ENCODE results near the gene NTSR2.
"Not testable (repeated sequence)": the region's sequence is repeated elsewhere in the genome, so short reads cannot be mapped to it uniquely, and the experiment has no call there.

The NTSR2 gene

DNA sequence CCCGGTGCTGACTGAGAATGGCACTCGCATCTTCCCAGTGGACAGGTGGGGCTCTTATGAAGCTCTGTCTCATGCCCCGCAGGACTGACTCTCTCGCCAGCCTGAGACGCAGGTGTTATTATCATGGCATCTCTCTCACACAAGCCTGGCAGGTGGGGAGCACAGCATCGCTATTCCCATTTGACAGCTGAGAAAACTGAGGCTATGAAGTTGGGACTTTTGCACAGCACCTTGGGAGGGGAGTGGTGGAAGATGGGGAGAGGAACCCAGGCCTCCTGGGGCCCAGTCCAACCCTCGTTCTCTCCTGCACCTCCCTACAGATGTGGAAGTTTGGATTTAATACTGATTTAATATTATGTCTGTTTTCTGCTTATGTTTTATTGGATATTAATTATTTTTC lies 9.0 kb upstream of the NTSR2 start:
- DNase-seq, result no peak

DNA sequence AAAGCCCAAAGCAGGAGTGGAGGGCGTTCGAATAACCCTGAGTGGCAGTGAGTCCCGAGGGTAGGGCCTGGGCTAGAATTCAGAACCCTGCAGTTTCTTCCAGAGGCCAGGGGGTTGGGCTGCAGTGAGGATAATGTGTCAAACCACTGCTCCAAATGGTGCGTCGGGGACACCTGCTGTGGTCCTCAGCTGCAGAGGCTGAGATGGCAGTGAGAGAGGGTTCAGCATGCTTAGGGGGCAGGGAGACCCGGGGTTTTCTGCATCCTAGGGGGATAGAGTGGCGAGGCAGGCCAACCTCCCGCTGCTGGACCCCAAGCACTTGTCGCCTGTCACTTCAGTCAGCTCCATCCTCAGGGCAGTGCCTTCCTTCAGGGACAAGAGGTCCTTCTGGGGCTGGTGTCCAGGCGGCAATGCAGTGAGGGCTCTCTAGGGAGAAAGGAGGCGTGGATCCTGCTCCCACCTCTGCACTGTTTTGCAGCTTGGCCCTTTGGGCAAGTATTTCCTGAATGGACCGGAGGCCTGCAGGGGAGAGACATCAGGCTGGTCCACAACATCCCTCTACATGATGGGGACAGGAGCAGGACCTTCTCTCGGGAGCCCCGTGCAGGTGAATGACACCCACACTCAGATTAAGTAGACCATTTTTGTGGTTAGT lies 8.4 kb upstream of the NTSR2 start:
- no peak for DNase-seq

DNA sequence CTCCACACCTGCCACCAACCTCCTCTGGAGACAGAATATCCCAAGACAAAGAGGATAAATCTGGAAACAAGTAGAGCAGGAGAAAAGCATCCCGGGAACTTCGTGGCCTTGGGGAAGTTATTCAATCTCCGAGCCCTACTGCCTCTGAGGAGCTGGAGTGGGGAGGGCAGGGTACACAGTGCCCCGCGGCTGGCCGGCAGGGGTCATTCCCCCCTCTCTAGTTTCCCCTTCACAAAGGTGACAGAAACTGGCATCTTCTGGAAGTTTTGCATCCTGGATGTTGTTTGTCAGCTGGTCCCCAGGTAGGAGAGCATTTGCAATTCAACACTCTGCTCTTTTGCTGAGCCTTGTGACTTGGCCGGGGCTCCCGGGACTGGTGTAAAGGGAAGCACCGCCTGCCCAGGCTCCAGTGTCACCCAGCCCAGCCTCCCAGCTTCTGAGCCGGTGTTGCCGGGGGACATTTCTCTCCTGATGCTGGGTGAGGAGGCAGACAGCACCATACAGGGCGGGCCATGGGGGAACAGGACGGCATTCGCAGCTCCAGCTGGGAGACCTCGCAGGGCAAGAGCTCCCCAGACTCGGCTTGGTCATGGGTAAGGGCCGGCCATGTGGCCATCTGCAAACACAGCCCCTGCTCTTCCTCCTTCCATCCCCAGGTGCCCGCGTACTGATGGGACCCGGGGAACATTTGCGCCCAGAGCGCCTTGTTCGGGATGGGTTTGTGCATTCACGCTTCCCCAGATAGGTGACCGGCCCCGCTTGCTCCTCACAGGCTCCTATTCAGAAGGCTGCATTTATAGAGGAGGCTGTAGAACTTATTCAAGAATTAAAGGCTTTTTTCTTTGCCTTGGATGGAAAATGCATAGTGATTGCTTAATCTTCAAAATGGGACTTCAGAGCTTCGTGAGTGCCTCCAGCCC lies 7.4 kb upstream of the NTSR2 start:
- DNase-seq, result no peak

DNA sequence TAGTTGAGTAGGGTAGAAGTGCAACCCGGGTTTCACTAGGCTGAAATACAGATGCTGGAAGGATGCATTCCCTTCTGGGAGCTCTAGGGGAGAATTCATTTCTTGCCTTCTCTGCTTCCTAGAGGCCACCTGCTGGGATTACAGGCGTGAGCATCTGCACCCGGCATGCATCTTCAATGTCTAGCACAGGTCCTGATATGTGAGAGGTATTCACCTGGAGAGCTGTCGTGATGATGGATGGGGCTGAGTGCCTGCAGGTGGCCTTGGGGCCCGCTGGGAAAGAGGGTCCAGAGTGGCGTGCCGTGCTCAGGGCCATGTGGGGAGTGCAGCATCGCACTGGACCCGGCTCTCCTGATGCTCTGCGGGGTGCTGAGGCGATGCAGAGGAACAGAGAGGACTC lies 6.6 kb upstream of the NTSR2 start:
- no peak for DNase-seq

DNA sequence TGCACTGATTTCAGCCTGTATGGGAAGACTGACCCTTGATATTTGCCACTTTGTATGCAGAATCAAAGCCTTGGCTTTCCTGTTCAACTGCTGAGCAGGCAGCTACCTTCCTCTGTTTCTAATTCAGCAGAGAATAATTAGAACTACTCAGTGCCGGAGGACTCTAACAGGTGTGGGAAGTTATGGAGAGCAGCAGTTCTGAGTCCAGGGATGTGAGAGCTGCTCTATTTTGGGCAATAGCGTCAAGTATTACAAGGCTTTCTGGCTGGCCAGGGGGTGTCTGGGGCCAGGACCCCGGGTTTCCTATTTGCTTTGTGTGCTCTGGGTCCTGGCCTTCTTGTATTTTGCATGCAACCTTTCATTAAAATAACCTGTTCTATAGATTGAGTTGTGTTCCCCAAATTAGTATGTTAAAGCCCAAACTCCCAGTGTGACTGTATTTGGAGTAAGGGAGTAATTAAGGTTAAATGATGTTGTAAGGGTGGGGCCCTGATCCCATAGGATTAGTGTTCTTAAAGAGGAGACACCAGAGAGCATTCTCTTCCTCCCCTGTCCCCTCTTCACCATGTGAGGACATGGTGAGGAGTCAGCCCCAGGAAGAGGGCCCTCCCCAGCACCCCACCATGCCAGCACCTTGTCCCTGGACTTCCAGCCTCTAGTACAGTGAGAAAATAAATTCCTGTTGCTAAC lies 5.6 kb upstream of the NTSR2 start:
- no peak for DNase-seq

DNA sequence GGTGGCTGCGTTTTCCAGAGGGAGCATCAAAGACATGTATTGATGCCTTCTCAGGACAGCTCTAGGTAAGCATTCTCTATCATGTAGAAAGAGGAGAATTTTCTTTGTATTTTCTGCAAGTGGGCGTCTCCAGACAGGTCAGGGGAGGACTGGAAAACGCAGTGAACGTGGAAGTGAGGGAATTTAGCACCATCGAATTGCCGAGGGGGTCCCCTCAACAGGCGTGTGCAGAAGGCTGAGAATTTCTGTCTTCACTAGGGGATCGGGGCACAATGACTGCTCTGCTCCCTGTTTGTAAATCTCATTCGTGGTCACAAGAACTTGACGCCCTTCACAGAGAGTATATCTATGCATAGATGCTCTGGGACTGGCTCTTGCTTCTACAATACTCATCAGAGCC lies 5.0 kb upstream of the NTSR2 start:
- no peak for DNase-seq

DNA sequence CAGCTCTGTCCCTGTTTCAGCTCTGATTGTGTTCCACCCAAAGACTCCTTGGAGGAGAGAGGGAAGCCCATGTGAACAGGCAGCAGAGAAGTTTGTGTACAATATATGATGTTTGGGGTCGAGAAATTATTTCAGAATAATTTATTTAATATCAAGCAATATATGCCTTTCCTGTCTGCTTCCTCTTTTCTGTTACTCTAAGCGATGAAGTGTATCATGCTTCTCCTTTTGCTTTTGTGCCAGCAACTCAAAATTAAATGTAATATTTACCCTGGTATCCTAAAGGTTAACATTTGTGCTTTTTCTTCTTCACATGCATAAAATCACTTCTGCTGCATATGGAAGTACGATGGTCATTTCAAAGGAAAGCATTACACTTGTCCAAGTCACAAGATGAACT lies 2.4 kb upstream of the NTSR2 start:
- no peak for DNase-seq

DNA sequence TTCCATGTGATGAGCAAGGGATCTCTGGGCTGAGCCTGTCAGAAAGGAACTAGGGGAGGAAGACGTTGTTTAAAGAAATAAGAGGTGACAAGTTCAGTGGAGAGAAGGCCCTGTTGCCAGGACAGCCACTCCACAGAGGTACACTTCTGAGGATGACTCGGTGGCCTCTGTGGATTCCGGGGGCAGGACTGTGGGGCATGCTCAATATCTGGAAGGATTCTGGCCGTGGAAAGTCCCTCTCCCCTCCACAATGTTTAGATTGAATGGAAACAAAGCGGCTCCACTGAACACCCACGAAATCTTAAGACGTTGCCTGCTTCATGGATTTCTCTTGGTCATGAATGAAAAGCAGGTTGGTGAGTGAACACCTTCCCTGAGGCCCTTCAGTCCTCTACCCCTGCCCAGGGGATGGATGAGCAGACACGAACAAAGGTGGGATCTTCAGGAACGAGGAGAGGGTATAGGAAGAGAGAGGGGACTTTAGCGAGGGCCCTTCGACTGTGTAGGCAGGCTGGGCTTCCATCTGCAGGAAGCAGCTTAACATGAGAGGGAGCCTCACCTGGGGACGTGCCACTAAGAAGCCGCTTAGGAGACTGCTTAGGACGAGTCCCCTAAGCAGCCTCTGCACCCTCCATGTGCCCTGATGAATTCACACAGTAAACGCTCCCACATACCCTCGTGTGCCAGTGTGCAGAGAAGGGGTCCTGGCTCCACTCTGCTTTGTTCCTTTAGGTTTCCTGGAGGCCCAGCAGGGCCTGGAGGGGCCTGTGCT lies 1.9 kb downstream of the NTSR2 start:
- no peak for DNase-seq

DNA sequence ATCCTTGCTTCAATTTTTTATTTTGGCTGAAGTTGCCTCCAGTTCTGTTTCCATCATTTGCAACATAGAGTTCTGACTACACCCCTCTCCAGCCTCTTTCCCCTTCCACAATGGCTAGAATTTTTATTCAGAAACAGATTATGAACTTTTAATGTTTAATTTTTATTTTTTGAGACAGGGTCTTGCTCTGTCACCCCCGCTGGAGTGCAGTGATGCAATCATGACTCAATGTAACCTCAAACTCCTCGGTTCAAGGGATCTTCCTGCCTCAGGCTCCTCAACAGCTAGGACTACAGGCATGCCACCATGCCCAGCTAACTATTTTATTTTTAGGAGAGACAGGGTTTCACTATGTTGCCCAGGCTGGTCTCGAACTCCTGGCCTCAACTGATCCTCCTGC lies 2.8 kb downstream of the NTSR2 start:
- DNase-seq, result no peak

DNA sequence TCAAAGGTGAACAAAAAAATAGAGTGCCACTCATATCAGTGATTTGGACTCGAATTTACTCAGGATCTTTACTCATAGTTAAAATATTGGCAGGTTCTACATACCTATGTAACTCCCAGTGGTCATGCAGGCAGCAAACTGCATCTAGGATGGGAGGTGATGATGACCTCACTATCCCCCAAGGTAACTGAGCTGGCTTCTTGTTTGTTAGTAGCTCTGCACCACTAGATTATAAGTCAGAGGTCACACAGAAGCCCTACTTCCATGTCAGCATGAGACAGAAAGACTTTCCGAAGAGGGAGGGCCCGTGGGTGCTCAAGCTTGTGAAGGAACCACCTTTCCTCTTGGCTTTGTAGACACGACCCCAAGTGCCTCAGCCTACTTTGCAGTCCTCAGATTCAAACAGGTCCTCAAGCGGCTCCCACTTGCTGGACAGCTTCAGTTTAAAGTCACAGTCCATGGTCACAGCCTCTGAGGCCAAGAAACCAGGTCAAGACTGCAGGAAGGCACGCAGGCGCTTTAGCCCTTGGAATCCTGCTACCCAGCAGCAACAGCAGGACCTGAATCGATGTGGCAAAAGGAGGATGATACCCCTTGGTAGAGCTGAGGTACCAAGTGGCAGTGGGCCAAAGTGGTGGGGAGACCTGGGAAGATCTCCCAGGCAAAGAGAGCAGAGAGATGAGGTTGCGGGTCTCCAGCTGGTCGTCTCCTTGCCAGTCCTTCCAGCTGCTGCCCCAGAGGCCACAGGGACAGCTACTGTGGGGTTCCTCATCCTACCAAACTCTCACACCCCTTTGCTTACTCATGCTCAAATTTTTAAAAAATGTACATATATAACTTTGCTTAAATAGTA lies 4.3 kb downstream of the NTSR2 start:
- no peak for DNase-seq

DNA sequence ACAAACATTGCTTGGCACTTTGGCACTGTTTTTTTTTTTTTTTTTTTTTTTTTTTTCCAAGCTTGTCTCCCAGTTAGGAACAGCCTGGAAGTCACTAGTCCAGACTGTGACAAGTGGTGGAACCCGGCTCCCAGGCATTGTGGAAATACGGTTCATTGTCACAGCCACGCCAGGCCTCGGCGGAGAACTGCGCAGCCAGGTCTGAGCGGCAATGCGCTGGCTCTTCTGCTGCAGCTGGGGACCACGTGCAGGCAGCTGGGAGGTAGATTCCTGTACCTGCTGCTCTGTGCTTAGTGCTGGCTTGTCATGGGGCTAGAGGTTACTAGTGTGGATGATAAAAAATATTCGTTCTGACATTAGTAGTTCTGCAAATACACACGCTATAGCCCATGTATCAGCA lies 5.0 kb downstream of the NTSR2 start:
- DNase-seq, result no peak

DNA sequence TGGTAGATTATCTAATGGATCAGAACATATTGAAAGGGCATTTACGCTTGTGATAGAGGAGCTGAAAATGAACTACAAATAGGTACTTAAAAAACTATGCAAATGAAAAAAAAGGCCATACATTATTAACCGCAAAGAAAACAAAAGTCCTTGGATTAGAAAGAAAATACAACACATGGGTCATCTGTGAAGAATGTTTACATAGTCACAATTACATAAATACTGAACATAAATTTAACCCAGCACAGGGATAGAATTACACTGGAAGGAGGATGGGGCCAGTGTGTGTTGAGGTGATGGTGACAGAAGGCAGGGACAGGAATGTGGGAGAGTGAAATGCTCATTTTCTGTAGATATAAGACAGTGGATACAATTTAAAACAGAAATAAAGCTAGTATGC lies 6.6 kb downstream of the NTSR2 start:
- DNase-seq, result no peak

DNA sequence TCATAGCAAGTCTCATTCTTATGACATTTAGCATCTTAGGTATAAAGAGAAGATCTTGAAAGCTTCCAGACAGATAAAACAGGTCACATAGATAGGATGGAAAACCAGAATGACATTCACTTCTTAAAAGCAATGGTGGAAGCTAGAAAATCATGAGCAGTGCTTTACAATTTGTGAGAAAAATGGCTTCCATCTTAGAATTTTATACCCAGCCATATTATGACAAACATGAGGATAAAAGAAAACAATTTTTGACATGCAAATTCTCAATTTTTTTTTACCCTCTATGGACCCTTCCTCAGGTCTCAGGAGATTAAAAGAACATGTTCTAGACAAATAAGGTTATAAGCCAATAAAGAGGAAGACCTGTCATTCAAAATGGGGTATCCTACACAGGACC lies 7.1 kb downstream of the NTSR2 start:
- DNase-seq, result no peak

DNA sequence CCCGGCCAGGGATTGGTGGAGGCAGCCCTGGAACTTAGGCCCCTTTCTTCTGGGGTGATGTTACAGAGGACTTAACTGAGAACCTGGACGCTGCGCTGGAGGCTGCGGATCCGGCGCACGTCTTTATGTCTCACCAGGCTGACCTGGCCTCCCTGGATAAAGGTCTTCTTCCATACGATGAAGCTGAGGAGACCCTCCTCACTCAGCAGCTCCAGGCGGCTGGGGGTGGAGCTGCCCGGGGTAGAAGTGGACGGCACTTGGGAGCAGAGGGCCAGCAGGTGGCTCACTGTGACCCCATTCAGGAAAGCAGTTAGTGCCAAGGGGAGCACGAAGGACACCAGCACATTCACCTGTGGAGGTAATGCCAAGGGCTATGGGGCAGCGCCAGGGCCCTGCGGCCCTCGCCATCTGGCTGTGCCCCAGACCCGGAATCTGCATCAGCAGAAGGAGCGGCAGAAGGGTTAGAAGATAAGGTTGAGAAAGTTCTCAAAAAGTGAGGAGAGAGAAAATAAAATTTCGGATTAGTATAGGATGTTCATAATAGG lies 8.0 kb downstream of the NTSR2 start:
- DNase-seq, result no peak

DNA sequence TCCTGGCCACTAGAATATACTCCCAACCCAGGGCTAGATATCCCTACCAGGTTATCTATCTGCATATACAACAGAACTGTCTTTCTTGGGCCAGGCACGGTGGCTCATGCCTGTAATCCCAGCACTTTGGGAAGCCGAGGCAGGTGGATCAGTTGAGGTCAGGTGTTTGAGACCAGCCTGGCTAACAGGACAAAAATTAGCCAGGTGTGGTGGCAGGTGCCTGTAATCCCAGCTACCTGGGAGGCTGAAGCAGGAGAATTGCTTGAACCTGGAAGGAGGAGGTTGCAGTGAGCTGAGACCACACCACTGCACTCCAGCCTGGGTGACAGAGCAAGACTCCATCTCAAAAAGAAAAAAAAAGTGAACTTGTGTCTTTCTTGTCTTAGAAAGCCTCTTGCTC lies 9.6 kb downstream of the NTSR2 start:
- not testable (repeated sequence) for DNase-seq

DNA sequence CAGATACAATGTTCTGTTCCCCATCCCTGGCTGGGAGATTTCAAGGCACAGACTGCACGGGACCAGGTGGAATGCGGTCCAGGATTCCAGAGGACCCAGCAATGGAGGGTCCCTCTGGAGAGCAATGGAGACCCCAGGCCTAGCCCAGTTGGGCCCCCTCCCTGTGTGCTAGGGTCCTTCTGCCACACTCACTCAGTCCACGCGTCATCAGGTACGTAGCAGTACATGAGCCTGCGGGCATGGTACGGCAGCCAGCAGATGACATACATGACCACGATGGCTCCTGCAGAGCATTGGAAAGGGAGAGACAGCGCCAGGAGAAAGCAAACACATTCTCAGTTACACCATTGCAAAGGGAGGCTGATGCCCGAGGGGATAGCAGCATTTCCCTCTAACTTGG lies 10.1 kb downstream of the NTSR2 start:
- DNase-seq, result no peak

DNA sequence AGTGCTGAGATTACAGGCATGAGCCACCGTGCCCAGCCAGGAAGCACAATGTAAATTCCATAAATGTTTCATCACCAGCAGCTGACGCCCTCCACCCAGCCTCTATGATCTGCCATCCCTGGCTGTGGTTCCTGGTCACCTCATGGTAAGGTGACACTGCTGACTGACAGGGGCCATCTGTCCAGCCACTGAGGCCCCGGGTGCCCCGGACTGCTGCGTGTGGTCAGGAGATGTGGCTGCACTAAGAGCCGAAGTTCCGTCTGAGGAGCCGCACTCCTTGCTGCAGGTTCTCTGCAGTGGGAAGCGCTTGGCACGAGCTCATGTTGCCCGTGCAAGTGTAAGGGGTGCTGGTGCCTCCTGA lies 10.9 kb downstream of the NTSR2 start:
- no peak for DNase-seq

DNA sequence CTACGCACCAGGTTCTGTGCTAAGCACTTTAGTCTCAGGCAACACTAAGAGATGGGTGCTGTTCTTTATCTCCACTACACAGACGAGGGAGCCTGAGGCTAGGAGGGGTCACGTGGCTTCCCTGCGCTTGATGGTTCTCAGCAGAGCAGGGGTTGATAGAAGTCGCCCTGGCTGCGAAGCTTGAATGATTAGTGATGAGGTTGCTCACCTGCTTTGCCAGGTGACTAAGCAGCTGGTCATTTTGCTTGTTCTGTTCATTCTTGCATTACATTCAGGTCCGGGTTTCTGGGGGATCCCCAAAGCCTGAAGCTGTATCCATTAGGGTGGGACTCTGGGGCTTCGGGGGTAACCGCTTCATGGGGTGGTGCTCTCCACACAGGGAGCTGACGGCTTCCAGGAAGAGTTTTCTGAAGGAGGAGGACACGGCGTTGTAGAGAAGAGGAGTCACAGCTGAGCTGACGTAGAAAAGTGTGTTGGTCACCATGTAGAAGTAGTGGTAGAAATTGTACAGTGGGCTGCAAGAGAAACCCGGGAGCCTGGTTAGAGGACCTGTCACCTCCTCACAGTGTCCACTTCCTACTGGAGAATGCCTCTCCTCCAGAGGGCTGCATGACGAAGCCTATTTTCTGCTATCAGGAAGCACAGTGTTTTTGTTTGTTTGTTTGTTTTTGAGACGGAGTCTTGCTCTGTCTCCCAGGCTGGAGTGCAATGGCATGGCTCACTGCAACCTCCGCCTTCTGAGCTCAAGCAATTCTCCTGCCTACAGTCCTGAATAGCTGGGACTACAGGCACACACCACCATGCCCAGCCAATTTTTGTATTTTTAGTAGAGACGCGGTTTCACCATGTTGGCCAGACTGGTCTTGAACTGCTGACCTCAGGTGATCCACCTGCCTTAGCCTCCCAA lies 11.5 kb downstream of the NTSR2 start:
- no peak for DNase-seq

DNA sequence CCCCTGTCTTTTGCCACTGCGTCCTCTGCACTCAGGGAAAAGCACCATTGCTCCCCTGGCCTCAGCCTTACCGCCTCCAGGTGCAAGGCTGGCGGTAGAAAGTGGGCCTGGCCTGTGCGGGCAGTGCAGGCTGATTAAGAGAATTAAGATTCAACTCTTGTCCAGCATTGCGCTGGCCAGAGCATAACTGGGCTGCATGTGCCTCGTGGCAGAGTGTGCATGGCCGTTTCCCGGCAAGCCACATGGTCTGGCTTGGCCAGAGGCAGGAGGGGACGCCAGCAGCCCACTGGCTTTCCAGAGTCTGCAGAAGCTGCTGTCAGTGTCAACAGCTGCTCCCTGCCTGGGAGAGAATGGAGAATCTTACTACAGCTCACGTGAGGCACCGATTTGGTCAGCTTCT lies 12.3 kb downstream of the NTSR2 start:
- DNase-seq, result no peak

DNA sequence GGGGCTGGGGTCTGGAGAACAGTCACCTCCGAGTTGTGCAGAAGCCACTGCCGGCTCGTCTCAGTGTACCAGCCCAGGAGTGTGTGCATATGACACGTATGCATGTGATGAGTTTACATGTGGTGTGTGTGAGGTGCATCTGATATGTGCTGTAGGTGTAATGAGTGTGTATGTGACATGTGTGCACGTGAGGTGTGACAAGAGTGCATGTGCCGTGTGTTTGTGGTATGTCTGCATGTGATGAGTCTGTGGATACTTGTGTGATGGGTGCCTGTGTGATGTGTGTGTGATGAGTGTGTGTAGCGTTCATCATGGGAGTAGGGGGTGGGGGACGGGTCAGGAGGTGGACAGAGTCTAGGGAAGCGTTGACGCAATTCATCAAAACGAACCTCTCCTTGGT lies 12.8 kb downstream of the NTSR2 start:
- DNase-seq, result no peak

DNA sequence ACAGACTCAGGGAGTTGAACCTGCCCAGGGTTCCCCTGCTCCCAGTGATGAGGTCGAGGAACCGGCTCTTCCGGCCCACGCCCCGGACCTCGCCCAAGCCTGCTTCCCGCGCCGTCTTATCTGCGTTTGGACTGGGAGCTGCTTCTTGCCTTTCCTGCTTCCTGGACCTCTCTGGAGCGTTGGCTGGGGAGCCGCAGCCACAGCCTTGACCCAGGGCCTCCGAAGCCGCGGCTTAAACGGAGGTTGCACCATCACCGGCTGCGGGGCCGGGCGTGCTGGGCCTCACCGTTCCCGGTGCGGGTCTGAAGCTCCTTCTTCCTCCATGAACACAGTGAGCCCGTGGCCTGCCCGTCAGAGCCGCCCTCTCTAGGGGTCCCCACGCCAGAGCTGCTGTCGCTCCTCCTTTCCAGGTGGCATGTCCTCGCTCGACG lies 13.3 kb downstream of the NTSR2 start:
- no peak for DNase-seq
